Activated T-cell treated with anti-CD3 and anti-CD28 coated beads, Interleukin-2, amount 50 U/mL, for 1 hour (primary cell): ENCODE measurements around the gene SPPL2A.
"Not testable (repeated sequence)": the region's sequence is repeated elsewhere in the genome, so short reads cannot be mapped to it uniquely, and the experiment has no call there.

Source experiments
- DNase-seq: peaks from one replicate; pipeline ENCODE4 v3.0.0-alpha.2; 2020

SPPL2A gene, protein sequence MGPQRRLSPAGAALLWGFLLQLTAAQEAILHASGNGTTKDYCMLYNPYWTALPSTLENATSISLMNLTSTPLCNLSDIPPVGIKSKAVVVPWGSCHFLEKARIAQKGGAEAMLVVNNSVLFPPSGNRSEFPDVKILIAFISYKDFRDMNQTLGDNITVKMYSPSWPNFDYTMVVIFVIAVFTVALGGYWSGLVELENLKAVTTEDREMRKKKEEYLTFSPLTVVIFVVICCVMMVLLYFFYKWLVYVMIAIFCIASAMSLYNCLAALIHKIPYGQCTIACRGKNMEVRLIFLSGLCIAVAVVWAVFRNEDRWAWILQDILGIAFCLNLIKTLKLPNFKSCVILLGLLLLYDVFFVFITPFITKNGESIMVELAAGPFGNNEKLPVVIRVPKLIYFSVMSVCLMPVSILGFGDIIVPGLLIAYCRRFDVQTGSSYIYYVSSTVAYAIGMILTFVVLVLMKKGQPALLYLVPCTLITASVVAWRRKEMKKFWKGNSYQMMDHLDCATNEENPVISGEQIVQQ

DNA sequence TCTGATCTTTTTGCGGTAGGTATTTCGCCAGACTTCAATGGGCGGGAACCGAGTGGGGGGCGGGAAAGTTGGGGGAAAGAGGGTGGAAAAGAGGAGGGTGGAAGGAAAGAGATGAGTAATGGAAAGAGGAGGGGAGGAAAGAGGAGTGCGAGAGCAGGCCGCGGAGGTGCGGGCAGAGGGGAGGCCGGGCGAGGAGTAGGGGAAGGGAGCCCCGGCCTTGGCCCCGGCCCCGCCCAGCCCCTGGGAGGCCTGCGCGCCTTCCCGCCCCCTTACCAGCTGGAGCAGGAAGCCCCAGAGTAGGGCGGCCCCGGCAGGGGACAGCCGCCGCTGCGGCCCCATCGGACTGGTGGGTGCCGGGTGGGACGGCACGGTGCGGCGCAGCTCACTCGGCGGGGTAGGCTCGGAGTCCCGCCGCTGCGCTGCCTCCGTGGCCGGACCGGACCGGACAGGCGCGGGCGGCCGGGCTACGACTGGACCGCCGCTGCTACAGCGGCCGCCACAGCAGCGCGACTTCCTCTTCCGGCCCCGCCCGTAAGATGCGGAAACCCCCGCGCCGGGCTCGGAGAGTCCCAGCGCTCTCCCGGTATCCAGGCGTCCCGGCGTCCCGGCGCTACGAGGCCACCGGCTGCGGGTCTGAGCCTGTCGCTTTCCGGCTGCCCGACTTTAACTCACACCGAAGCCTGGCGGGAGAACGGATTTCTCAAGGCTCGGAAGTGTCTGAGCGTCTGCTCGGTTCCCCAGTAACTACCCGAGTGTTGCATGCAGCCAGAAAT is at the start of gene SPPL2A:
Gene SPPL2A, minus strand, starts transcription at position 512 of the 773 bp plus-strand sequence. Its CDS starts 173 bp downstream, at position 339.
- DNase-seq, result peak; percentile 83

DNA sequence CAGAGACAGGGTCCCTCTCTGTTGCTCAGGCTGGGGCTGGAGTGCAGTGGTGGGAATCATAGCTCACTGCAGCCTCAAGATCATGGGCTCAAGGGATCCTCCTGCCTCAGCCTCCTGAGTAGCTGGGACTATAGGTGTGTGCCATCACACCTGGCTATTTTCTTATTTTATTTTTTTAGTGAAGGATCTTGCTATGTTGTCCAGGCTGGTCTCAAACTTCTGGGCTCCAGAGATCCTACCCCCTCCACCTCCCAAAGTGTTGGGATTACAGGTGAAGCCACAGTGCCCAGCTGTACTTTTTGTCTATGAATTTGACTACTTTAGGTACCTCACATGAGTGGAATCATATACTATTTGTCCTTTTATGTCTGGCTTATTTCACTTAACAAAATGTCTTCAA is 49.1 kb upstream of the SPPL2A start:
- DNase-seq, result no peak

DNA sequence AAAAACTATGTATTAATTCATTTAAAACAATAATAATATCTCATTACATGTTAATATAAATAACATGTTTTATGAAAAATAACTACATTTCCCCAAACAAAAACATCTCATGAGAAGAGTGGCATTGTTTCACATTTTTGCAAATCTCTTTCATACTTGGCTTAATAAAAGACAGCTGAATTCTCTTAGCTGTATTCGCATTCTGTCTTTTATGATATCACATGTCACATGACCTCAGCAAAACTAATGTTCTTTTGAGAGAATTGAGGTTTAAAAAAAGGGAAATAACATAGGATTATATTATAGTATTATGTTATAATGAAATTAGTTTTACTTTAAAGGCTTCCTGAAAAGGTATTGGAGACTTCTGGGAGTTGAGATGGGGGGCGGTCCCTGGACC is 48.4 kb upstream of the SPPL2A start:
- DNase-seq, result no peak

DNA sequence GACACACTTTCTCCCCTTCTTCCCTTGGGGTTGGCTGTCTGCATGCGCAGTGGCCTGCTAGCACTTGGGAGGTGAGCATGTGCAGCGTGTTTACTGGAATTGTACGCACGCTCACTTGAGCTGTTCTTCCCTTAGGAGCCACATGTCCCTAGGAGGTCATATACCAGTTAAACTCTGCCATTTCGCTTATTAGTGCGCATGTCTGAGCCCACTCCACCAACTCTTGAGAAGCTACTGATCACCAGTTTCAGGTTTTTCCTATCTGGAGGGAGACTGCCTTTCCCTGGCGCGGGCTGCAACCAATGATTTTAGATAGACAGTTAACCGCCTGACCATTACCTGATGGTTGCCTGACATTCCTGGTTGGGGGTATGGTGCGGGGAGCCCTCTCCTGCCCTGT is 47.6 kb upstream of the SPPL2A start:
- DNase-seq, result no peak

DNA sequence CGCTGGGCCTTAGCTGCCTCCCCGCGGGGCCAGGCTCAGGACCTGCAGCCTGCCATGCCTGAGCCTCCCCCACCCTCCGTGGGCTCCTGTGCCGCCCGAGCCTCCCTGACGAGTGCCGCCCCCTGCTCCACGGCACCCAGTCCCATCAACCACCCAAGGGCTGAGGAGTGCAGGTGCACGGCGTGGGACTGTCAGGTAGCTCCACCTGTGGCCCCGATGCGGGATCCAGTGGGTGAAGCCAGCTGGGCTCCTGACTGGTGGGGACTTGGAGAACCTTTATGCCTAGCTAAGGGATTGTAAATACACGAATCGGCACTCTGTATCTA is 46.6 kb upstream of the SPPL2A start:
- not testable (repeated sequence) for DNase-seq

DNA sequence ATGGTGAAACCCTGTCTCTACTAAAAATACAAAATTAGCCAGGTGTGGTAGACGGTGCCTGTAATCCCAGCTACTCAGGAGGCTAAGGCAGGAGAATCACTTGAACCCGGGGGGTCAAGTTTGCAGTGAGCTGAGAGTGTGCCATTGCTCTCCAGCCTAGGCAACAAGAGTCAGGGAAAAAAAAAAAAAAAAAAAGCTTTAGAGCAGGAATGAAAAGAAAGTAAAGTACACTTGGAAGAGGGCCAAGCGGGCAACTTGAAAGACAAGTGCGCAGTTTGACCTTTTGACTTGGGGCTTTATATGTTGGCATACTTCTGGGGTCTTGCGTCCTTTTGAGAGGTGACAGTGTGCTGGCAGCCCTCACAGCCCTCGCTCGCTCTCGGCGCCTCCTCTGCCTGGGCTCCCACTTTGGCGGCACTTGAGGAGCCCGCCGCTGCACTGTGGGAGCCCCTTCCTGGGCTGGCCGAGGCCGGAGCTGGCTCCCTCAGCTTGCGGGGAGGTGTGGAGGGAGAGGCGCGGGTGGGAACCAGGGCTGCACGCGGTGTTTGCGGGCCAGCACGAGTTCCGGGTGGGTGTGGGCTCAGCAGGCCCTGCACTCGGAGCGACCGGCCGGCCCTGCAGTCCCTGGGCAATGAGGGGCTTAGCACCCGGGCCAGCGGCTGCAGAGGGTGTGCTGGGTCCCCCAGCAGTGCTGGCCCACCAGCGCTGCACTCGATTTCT is 46.1 kb upstream of the SPPL2A start:
- DNase-seq, result not testable (repeated sequence)

DNA sequence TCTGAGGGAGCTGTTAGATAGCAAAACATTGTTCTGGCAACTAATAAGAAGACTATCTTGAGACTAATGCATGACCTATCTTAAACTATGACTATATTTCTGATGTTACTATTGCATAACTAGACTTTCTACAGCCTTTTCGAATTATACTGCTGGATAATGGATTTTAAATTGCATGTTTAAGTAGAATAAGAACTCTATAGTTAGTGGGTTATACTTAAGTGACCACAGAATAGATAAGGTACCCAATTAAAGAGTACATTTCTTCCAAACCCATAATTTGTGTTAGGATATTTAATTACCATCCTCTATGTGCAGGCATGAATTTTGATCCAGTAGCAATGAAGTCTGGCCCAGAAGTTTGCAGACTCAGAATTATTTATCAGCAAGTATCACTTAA is 44.6 kb upstream of the SPPL2A start:
- DNase-seq, result no peak

DNA sequence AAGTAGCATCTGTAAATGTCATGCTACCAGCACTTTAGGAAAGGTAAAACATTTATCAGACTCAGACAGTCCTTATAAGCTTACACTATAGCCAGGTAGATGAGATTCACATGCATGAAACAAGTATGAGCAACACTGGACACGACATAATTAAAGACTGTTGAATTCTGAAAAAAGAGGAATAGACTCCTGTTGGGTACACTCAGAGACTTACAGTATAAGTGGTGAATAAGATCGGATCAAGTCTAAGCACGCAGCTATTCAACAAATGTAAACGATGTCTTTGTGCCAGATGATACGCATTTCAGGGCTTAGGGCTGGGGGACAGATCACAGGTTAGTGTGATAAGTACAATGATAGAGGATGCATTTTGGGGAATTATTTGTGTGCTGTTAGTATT is 43.2 kb upstream of the SPPL2A start:
- no peak for DNase-seq

DNA sequence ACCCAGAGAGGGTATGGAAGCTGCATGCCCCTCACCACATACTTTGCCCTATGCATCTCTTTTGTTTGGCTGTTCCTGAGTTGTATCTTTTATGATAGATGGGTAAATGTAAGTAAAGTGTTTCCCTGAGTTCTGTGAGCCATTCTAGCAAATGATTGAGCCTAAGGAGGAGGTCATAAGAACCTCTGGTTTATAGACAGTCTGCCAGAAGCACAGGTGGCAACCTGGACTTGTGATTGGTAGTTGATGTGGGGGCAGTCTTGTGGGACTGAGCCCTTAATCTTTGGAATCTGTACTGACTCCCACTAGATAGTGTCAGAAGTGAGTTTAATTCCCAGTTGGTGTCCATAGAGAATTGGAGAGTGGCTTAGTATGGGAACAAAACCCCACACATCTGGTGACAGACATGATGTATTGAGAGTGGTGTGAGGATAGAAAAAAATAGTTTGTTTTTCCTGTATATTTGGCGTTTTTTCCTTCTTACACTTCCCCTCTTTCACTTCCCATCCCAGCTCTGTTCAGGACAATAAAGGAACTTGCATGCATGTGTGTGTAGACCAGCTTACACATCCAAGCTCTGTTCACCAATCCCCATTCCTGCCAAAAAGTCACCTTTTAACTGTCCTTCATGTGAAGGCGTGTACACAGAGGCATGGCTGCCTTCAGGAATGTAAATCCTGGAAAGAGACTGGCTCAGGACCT is 38.1 kb upstream of the SPPL2A start:
- DNase-seq, result no peak

DNA sequence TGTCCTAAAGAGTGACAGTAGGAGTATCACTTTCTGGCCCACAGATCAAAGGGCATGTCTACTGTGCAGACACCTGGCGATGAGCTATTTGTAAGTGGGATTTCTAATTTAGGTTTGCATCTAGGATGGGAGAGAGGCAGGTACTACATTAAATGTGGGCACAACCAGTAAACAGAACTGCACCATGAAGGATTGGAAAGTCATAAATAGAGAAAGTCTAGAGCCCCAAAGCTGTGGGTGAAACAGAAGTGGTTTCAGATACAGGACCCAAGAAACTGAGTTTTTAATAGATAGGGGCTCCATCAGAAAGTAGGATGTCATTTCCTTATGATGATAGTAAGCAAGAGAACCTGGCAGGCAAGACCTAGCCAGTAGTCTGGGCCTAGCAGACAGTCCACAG is 35.2 kb upstream of the SPPL2A start:
- DNase-seq, result no peak

DNA sequence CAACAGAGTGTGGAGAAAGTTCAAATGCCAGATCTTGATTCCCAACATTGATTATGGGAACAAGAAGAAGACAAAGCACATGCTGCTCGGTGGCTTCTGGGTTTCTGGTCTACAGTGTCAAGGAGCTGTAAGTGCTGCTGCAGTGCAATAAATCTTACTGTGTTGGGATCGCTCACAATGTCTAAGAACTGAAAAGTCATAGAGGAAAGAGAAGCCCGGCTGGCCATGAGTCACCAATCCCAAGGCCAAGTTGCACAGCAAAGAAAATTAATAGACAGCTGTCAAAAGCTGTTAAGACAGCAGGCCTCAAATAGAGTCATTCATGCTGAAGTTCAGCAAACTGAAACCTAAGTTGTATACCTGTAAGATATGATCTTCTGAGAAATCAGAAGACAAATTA is 33.2 kb upstream of the SPPL2A start:
- DNase-seq, result no peak

DNA sequence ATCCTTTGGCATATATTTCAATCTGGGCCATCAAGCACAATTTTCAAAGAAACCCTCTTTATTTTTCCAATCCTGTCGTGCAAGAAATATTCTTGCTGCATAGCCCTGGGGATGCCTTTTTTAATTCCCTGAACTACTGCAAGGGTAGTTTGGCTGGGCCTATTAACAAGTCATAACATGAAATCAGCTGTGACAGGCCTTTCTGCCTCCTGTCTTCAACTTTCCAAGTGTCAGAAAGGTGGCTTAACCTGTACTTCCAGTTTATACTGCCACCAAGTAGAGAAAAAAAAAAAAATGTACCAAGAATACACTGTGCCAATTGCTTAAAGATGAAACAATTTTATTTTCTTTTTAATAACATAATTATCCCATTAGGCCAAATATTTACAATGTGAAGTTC is 32.4 kb upstream of the SPPL2A start:
- DNase-seq, result no peak

DNA sequence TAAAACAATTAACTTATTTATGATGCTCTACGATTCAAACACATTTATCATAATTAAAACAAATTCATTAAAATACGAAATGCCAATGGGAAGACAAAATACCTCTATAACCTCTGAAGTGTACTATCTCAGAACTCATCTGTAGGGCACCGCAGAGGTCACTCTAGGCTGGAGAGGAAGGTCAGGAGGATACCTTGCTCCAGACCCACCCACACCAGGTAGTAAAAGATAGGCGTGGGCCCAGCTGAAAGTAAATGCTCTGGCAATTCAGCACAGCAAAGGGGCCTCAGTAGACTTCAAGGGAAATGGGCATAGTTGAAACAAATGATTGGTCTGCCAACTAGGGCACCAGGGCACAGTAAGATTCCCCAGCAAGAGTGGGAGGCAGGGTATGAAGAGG is 26.0 kb upstream of the SPPL2A start:
- DNase-seq, result no peak

DNA sequence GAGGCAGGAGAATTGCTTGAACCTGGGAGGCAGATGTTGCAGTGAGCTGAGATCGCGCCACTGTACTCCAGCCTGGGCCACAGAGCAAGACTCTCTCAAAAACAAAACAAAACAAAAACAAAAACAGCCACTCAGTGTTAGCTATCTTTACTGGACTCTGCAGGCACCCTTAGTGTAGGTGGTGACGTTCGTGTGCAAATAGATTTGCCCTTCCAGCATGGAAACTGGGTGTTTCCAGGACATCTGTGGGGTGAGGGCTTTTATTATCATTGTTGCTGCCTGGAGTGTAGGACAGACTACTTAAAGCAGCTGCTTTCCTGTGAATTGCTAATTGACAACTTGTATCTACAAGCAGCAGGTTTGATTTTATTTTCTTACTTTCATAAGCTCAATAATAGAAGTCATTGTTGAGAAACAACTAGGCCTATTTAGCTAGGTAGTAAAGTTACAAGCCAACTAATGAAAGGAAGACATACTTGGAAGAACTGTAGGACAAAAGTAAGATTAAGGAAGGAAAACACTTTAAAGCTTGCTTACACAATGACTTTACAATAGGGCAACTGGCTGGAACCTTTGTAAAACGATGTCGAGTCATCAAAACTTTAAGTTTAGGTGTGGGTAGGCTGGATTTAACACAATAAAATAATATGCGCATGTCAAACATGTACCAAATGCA is 25.4 kb upstream of the SPPL2A start:
- no peak for DNase-seq

DNA sequence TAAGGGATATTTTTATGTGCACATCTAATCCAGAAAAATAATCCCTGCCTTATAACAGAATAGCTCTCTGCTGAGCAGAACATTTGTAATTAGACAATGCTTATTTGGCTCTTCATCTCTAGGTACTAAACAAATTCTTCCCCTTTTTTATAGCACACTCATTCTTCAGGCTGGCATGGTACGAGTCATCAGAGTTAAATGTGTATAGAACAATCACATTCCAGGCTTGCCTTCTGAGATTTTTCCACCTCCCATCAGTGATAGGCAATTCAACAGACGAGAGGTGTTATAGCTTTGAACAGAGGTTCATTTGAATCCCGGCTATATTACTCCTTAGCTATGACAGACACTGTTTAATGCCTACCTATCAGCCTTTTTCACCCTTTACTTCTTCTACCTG is 21.4 kb upstream of the SPPL2A start:
- DNase-seq, result no peak

DNA sequence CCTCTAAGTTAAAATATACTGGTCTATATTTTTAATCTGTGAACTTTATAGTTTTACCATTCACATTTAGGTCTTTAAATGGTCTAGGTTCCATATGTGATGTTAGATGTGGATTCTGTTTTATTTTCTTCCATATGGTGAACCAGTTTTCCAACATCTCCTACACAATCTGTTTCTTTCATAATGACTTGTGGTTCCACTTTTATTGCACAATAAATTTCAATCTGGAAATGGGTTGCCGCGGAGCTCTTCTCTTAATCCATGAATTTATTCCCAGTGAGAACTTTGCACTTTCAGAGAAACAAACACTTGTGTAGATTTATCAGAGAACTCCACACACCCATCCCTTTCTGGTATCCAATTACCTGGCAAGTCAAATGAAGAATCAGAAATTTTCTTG is 20.9 kb upstream of the SPPL2A start:
- DNase-seq, result no peak

DNA sequence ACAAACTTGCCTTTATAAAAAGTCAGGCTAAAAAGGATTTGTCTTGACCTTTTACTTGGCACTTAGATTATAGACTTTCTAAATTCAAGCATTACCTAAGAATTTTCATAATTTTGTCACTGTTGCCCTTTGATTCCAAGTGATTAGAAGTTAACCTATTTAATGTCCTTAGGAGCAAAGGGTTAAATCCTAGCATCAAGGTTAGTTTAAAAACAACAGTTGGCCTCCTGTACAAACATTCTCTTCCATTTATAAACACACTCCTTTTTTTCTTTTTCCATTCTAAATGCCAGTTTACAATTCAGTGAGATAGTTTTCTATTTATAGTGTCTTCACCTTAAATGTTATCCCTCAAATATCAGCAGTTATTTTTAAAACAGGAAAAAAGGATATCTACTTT is 18.4 kb upstream of the SPPL2A start:
- no peak for DNase-seq

DNA sequence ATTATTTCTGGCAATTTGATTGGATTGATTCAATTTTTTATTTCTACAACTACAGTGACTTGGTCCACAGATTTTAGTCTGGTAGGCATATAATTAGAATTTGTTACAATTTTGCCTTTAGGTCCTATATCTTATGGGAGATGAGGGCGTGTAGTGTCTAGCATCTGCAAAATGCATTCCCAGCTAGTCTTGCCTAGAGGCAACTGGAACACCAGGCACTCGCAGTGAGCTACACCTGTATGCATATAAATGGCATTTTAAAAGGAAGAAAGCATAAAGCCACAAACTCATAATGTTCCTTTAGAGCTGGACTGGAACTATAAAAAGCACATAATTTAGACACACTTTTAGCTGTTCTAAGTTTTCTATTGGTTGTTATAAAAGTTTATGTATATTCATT is 17.9 kb upstream of the SPPL2A start:
- no peak for DNase-seq

DNA sequence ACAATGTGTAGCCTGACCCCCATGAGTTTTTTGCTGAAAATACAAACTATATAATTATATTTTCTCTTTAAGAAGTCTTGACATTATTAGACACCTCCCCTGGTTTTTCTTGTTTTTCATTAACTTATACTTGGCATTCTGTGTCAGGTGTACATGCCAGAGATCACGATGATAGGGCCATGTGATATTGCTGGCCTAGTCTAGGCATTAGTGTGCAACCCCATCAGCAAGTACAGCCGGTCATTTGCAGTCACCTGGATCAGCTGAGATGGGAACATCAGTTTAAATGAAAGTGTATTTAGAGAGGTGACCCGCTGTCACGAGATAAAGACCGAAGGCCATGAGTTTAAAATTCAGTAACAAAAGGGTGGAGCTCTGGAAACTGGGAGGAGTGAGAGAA is 12.6 kb upstream of the SPPL2A start:
- no peak for DNase-seq

DNA sequence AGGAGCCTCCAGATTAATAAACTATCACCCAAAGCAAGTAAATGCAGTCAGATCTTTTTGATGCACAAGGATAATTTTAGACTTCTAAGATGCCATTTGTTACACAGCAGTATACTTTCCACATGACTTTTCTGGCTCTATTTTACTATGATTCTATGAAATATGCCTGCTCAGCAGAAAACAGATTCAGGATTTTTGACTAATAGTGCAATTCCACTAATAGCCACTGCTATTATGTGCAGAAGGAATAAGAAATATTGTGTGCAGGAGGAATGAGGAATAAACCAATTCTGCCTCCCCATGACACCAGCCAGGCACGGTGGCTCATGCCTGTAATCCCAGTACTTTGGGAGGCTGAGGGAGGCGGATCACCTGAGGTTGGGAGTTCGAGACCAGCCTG is 11.5 kb upstream of the SPPL2A start:
- no peak for DNase-seq

DNA sequence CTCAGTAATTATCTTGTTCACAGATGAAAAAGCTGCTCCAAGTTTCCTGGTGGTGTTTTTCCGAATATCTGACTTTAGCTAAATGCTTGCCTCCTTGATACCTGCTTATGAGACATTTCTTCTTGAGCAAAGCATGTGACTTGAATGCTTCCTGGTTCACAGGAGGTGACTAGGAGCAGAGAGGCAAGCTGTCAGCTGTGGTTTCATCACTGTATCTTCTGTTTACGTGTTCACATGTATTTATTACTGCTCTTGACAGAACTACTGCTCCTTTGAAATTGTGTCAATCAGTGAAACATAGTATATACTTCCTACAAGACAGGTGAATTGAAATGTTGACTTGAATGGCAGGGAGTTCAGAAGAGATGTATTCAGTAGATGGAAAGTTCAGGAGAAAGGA is 8.9 kb upstream of the SPPL2A start:
- DNase-seq, result no peak

DNA sequence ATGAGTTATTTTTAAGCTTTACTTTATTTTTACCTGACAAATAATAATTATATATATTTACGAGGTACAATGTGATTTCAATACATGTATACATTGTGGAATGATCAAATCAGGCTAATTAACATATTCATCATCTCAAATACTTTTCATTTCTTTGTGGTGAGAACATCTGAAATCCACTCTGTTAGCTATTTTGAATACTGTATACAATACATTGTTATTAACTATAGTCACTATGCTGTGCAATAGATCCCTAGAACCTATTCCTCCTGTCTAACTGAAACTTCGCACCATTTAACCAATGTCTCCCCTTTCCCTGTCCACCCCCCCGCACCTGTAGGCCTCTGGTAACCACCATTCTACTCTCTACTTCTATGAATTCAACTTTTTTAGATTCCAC is 7.9 kb upstream of the SPPL2A start:
- DNase-seq, result no peak
